ENCODE results near the gene ZNF786. TPM values are rescaled to one million over a fixed set of nuclear protein-coding genes. Genes with fewer than 3 reads are reported as not detected.

The ZNF786 gene
- total and polyA plus RNA-seq, 9 of the 15 experiments (the other 6 are each of a cell fraction or from before 2014, with no cell fraction given) = 0.31 to 5.4 (median 3.0) TPM

DNA sequence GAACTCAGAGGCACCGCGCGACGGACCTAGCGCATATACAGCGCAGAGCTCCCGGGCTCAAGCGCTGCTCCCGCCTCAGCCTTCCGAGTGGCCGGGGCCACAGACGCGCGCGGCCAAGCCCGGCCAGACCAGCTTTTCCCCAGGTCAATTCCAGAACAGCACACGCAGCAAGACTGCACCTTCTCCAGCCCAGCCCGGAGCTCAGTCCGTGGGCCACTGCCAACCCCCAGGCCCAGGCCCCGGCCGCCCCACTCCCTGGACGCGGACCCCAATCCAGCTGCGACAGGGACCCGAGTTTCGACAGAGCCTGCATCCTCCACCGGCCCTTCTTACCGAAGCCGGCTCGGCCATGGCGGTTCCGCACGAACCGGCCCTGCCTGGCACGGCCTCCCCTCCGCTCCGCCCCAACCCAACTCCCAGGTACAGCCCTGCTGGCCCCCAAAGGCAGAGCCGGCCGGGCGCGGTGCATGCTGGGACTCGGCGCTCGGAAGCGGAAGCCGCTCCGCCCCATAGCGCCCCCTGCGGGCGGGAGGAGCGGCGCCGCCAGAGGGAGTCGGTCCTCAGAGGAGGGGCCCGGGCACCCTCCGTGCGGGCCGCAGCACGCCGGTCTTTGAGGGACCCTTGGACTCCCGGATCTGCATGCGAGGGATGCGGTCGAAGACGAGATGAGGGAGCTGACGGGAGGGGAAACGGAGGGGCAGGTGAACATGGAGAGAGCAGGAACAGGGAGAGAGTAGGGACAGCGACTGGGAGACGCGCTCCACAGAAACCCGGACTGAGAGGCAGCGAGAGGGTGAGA, 35.5 kb upstream of the ZNF786 start, which contains the start of gene ZNF425 (continued):
- TF ChIP-seq RBM22 (IDR thresholded peaks at IDR 0.05; ENCODE audit: low read depth, low read length, poor library complexity, severe bottlenecking) (peak; percentile 94), SIN3B (IDR thresholded peaks at IDR 0.05; ENCODE audit: low read depth) (peak; percentile 89), KDM1A (IDR thresholded peaks at IDR 0.05) (no peak; a peak in 1 of 4 replicates), MXI1 (IDR thresholded peaks at IDR 0.05; ENCODE audit: low read depth, low read length) (no peak), ZBTB34 (CRISPR knock-in tag; IDR thresholded peaks at IDR 0.05) (no peak), CREBBP (IDR thresholded peaks at IDR 0.05; ENCODE audit: low read depth, low read length) (no peak), HCFC1 (IDR thresholded peaks at IDR 0.05; ENCODE audit: low read depth, low read length) (peak; percentile 86), RFX5 (IDR thresholded peaks at IDR 0.05; ENCODE audit: low read depth, low read length) (no peak), ZNF644 (tag; IDR thresholded peaks at IDR 0.05; ENCODE audit: low read depth) (no peak), ZNF639 (CRISPR knock-in tag; conservative IDR thresholded peaks at IDR 0.05 in 1 of 2, IDR thresholded peaks at IDR 0.05 in 1 of 2) (peak in 1 of 2 experiments; percentile 88; a peak in 2 of 4 replicates), GATAD2B (IDR thresholded peaks at IDR 0.05; ENCODE audit: borderline replicate concordance) (peak; percentile 97; the same call in 1 of the 2 replicates), NR0B1 (IDR thresholded peaks at IDR 0.05; ENCODE audit: partially characterized antibody) (no peak), CEBPZ (IDR thresholded peaks at IDR 0.05; ENCODE audit: borderline replicate concordance, low read depth, low read length) (no peak), ZBTB26 (CRISPR knock-in tag; IDR thresholded peaks at IDR 0.05) (peak; percentile 88)
- TF ChIP-seq, protein P1, sequence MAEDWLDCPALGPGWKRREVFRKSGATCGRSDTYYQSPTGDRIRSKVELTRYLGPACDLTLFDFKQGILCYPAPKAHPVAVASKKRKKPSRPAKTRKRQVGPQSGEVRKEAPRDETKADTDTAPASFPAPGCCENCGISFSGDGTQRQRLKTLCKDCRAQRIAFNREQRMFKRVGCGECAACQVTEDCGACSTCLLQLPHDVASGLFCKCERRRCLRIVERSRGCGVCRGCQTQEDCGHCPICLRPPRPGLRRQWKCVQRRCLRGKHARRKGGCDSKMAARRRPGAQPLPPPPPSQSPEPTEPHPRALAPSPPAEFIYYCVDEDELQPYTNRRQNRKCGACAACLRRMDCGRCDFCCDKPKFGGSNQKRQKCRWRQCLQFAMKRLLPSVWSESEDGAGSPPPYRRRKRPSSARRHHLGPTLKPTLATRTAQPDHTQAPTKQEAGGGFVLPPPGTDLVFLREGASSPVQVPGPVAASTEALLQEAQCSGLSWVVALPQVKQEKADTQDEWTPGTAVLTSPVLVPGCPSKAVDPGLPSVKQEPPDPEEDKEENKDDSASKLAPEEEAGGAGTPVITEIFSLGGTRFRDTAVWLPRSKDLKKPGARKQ (CRISPR knock-in tag; IDR thresholded peaks at IDR 0.05) = no peak
